ENCODE measurements around the gene APP.

- TF ChIP-seq JUN (CRISPR knock-in tag; IDR thresholded peaks at IDR 0.05) (no peak), CDX4 (CRISPR knock-in tag; IDR thresholded peaks at IDR 0.05; ENCODE audit: borderline replicate concordance) (no peak), CTCF (IDR thresholded peaks at IDR 0.05) (no peak), GABPB1 (CRISPR knock-in tag; IDR thresholded peaks at IDR 0.05) (no peak), USF1 (CRISPR knock-in tag; IDR thresholded peaks at IDR 0.05) (no peak), ZNF281 (CRISPR knock-in tag; IDR thresholded peaks at IDR 0.05) (no peak), NR1H2 (CRISPR knock-in tag; IDR thresholded peaks at IDR 0.05) (no peak), TCF7 (CRISPR knock-in tag; IDR thresholded peaks at IDR 0.05; ENCODE audit: low read depth) (no peak), MXD4 (CRISPR knock-in tag; IDR thresholded peaks at IDR 0.05; ENCODE audit: borderline replicate concordance) (no peak), FOXP4 (CRISPR knock-in tag; IDR thresholded peaks at IDR 0.05) (no peak), ZNF423 (CRISPR knock-in tag; IDR thresholded peaks at IDR 0.05) (no peak), USF2 (CRISPR knock-in tag; IDR thresholded peaks at IDR 0.05) (no peak)
Measured at GRCh38 chr21:25942135-25942534, 228.4 kb downstream of the APP start.
